K562 (cell line): ENCODE data around the gene CFAP20DC. TPM values are rescaled to one million over a fixed set of nuclear protein-coding genes. Genes with fewer than 3 reads are reported as not detected.

Experiments
- ATAC-seq: fragments of 200-7000 bp; cut with Tn5 transposase; 3 replicates; pipeline ENCODE4 v1.9.1; 2020; ENCODE audit warnings: moderate library complexity
- BruUV-seq: library from RNA; stranded (reverse); fragments of 400-500 nt; replicated peaks from 2 replicates; lab custom pipeline; 2021; lab: Mats Ljungman, UMichigan
- CTCF ChIA-PET: fragments of 300-600 bp; formaldehyde crosslinking; extraction: SDS; loops from one replicate; lab custom pipeline; 2021; ENCODE audit warnings: low intra/inter-chr PET ratio; lab: Yijun Ruan, JAX
- POLR2A ChIA-PET: fragments of 300-600, 350-650 bp; sonication (Branson Sonifier 250); formaldehyde crosslinking; extraction: SDS; loops from one replicate; lab custom pipeline; 2021; ENCODE audit warnings: antibody characterized with exemption, inconsistent platforms; lab: Yijun Ruan, JAX
- DNase-seq, 4 experiments: peaks; one replicate each; pipeline versions ENCODE4 v3.0.0 to v3.0.0-alpha.2; 2011 to 2018; ENCODE audit warnings: low spot score in 3 of 4, mixed read lengths in 3 of 4; ENCODE audit errors: extremely low read depth in 1 of 4
- FAIRE-seq: peaks from 2 replicates; lab custom pipeline; 2011; peaks lifted over from hg19 to GRCh38; lab: Jason Lieb, UNC
- H2AFZ ChIP-seq: 2 replicates; pipeline ENCODE4 v1.6.0; 2011; ENCODE audit warnings: low read depth, low read length, control low read depth, inconsistent platforms
- H3K27ac ChIP-seq: fragments of 200-600 bp; 3 replicates; pipeline ENCODE4 v1.8.0; 2011; ENCODE audit warnings: low read depth, mild to moderate bottlenecking, control low read depth, inconsistent platforms, low read length, moderate library complexity, mixed read lengths; ENCODE audit errors: extremely low read depth
- H3K27me3 ChIP-seq, 2 experiments: fragments of 300-600 bp in 1 of 2; 2 replicates in 1 of 2; 3 replicates in 1 of 2; pipeline versions ENCODE4 v1.6.0 to v1.8.0; 2011; ENCODE audit warnings: inconsistent platforms in 2 of 2, low read length in 2 of 2, mild to moderate bottlenecking in 1 of 2, mixed read lengths in 1 of 2, moderate library complexity in 1 of 2; ENCODE audit not compliant: control insufficient read depth in 2 of 2, insufficient read depth in 2 of 2
- H3K36me3 ChIP-seq: fragments of 300-600 bp; 3 replicates; pipeline ENCODE4 v1.8.0; 2011; ENCODE audit warnings: mild to moderate bottlenecking, low read length, inconsistent platforms; ENCODE audit not compliant: control insufficient read depth, insufficient read depth
- H3K4me1 ChIP-seq, 2 experiments: fragments of 200-600 bp in 1 of 2; replicated peaks in 1 of 2; 2 replicates in 1 of 2; 3 replicates in 1 of 2; pipeline versions ENCODE4 v1.5.1 to v1.8.0; 2011; ENCODE audit warnings: inconsistent platforms in 2 of 2, low read length in 2 of 2, mild to moderate bottlenecking in 1 of 2, mixed read lengths in 1 of 2, moderate library complexity in 1 of 2; ENCODE audit not compliant: control insufficient read depth in 2 of 2, insufficient read depth in 2 of 2
- H3K4me2 ChIP-seq: 2 replicates; pipeline ENCODE4 v1.6.1; 2011; ENCODE audit warnings: low read length, control low read depth, inconsistent platforms, mixed read lengths; ENCODE audit not compliant: insufficient read depth
- H3K4me3 ChIP-seq: fragments of 200-600 bp; sonication (generic), shearing (Covaris generic); 2 replicates; pipeline ENCODE4 v1.5.1; 2016; ENCODE audit warnings: control low read depth, inconsistent platforms
- H3K79me2 ChIP-seq: fragments of 200-600 bp; 3 replicates; pipeline ENCODE4 v1.8.0; 2011; ENCODE audit warnings: low read length, inconsistent platforms; ENCODE audit not compliant: control insufficient read depth, insufficient read depth
- H3K9ac ChIP-seq, 2 experiments: 2 replicates each; pipeline versions ENCODE4 v1.6.0 to v1.6.1; 2011; ENCODE audit warnings: low read depth in 2 of 2, low read length in 2 of 2, control low read depth in 1 of 2, inconsistent platforms in 1 of 2, mild to moderate bottlenecking in 1 of 2, mixed read lengths in 1 of 2; ENCODE audit not compliant: insufficient read depth in 1 of 2
- H3K9me1 ChIP-seq: one replicate; pipeline ENCODE4 v1.6.0; 2011; ENCODE audit warnings: inconsistent platforms, mild to moderate bottlenecking, low read length, moderate library complexity; ENCODE audit not compliant: control insufficient read depth, insufficient read depth
- H3K9me3 ChIP-seq: replicated peaks from 2 replicates; pipeline ENCODE4 v1.5.1; 2011; ENCODE audit warnings: low read depth, low read length, inconsistent platforms; ENCODE audit not compliant: control insufficient read depth, insufficient read depth
- H4K20me1 ChIP-seq: replicated peaks from 2 replicates; pipeline ENCODE4 v1.6.1; 2011; ENCODE audit warnings: low read length, inconsistent platforms, mixed read lengths; ENCODE audit not compliant: control insufficient read depth, insufficient read depth
- CCNT2 ChIP-seq: IDR thresholded peaks from 2 replicates; pipeline ENCODE4 v1.6.1; 2011; ENCODE audit warnings: borderline replicate concordance, low read depth, mild to moderate bottlenecking, moderate library complexity, mixed read lengths, low read length; ENCODE audit not compliant: insufficient read length; ENCODE audit errors: extremely low read depth
- HDAC8 ChIP-seq: fragments of 450-650 bp; IDR thresholded peaks from 2 replicates; pipeline ENCODE4 v1.6.1; 2016; ENCODE audit warnings: mild to moderate bottlenecking, missing genetic modification characterization, moderate library complexity, missing compliant biosample characterization
- ZNF395 ChIP-seq: fragments of 200-800 bp; sonication (Bioruptor generic); IDR thresholded peaks from 2 replicates; pipeline ENCODE4 v1.6.1; 2017; ENCODE audit warnings: missing genetic modification characterization, missing compliant biosample characterization
- ZNF766 ChIP-seq: fragments of 200-800 bp; sonication (Bioruptor generic); conservative IDR thresholded peaks from 2 replicates; pipeline ENCODE4 v1.6.1; 2016; ENCODE audit warnings: missing genetic modification characterization, missing compliant biosample characterization
- in situ Hi-C: fragments of 300-500 bp; cut with MboI; formaldehyde crosslinking; loops from 4 replicates; pipeline ENCODE4 v1.15.0; 2018; ENCODE audit warnings: inconsistent platforms, mixed read lengths
- intact Hi-C: fragments of 100-400 bp; cut with micrococcal nuclease; formaldehyde crosslinking; loops from 2 replicates; pipeline ENCODE4 v1.14.2; 2022
- polyA plus RNA-seq, 8 experiments: library from polyadenylated mRNA; depleted of rRNA in 4 of 8; stranded (reverse) in 5 of 8; unstranded in 3 of 8; fragments of >200 nt; fragmentation: Nextera tagmentation in 2 of 8; fragmentation: Illumina TruSeq in 1 of 8; extraction: Ambion mirVana in 2 of 8; extraction: Trizol in 1 of 8; gene quantifications; 2 replicates each; pipeline versions ENCODE4 v1.2.1 to v1.2.3, GENCODE V29; 2011 to 2014; ENCODE audit warnings: inconsistent platforms in 1 of 8, missing spikeins in 1 of 8
- total RNA-seq, 7 experiments: library from RNA; depleted of rRNA in 6 of 7; stranded (reverse); fragments of >200 nt in 6 of 7; fragmentation: Illumina TruSeq in 2 of 7; extraction: Trizol in 2 of 7; gene quantifications; 2 replicates each; pipeline versions ENCODE4 v1.2.1 to v1.2.3, GENCODE V29; 2011 to 2021; ENCODE audit warnings: low replicate concordance in 1 of 7

CFAP20DC gene
- total and polyA plus RNA-seq, 9 of the 15 experiments (the other 6 are each of a cell fraction or from before 2014, with no cell fraction given) = 1.6 to 5.9 (median 4.6) TPM

- TF ChIP-seq ZNF395 (CRISPR knock-in tag) = no peak
Observed at GRCh38 chr3:58989955-58990354, 59.9 kb downstream of the CFAP20DC start (continued).

GRCh38 chr3:58989163-58989562, 60.7 kb downstream of the CFAP20DC start:
- Histone ChIP-seq H3K27me3 (no peaks in the 10 kb centered on the region), H3K9ac (no peak overlapping the region), H3K9me1 (no peaks in the 10 kb centered on the region), H3K79me2 (no peaks in the 10 kb centered on the region), H3K4me3 (no peak overlapping the region), H3K9me3 (no peaks in the 10 kb centered on the region), H3K4me1 (no peaks in the 10 kb centered on the region)
- no peak for FAIRE-seq
- no peak for ATAC-seq
- no peak for DNase-seq
- no TSS peak for BruUV-seq
- TF ChIP-seq ZNF766 (CRISPR knock-in tag) = no peak
- no peak for TF ChIP-seq HDAC8
- no peak for TF ChIP-seq CCNT2
- TF ChIP-seq, all 486 proteins: peak for 0
- ChIA-PET POLR2A (no interaction called here), CTCF (no interaction called here)
- intact Hi-C loops = no loop called here
- H2AFZ ChIP-seq = no peak overlapping the region
- in situ Hi-C loops = no loop called here
- no peaks in the 10 kb centered on the region for H4K20me1 ChIP-seq
- no peak overlapping the region for H3K27ac ChIP-seq
- H3K4me2 ChIP-seq = no peak overlapping the region
- H3K36me3 ChIP-seq = no peaks in the 10 kb centered on the region
